ENCODE data around the gene HLF.

DNA sequence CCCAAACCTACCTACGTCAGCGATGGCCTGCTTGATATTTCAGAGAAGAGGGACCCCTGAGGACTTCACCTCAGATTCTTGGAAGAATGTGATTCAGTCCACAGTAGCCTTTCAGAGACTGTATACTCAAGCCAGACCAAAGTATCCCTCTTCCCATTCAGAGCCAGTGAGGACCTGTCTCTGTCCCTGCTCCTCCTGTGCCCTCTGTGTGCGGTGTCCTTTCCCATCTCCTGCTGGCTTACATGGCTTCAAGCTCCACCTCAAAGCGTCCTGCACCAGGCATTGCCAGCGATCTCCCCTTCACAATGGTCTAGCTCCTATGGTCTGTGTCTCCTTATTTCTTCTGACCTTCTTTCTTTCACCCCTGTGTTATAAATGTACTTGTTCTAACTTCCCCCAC lies 39.5 kb upstream of the HLF start:
- no peak for TF ChIP-seq POLR2A (IDR thresholded peaks at IDR 0.05)
- TF ChIP-seq, protein P1, sequence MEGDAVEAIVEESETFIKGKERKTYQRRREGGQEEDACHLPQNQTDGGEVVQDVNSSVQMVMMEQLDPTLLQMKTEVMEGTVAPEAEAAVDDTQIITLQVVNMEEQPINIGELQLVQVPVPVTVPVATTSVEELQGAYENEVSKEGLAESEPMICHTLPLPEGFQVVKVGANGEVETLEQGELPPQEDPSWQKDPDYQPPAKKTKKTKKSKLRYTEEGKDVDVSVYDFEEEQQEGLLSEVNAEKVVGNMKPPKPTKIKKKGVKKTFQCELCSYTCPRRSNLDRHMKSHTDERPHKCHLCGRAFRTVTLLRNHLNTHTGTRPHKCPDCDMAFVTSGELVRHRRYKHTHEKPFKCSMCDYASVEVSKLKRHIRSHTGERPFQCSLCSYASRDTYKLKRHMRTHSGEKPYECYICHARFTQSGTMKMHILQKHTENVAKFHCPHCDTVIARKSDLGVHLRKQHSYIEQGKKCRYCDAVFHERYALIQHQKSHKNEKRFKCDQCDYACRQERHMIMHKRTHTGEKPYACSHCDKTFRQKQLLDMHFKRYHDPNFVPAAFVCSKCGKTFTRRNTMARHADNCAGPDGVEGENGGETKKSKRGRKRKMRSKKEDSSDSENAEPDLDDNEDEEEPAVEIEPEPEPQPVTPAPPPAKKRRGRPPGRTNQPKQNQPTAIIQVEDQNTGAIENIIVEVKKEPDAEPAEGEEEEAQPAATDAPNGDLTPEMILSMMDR (IDR thresholded peaks at IDR 0.05): no peak

Measured in stomach (tissue), 4 donors.